ENCODE measurements around the gene PCYT1A.
"Not testable (repeated sequence)": the region's sequence is repeated elsewhere in the genome, so short reads cannot be mapped to it uniquely, and the experiment has no call there.

Gene PCYT1A

GRCh38 chr3:196317687-196318467, 30.4 kb upstream of the PCYT1A start, which contains the start of gene DYNLT2B:
DYNLT2B (minus strand) TSS chr3:196318240; CDS start chr3:196318152, 88 bp downstream.
- Histone ChIP-seq H3K4me1 (ENCODE audit: insufficient read depth, low read length) (peaks cover 22% of the 10 kb centered on the region), H3K9me3 (ENCODE audit: insufficient read depth, low read length, severe bottlenecking) (no peaks in the 10 kb centered on the region), H3K36me3 (ENCODE audit: insufficient read depth, low read length) (peaks cover 10% of the 10 kb centered on the region), H3K27ac (ENCODE audit: low read length) (peak within 1 kb of the TSS; percentile 84), H3K4me2 (ENCODE audit: insufficient read depth, low read length) (peak within 1 kb of the TSS; percentile 71), H3K79me2 (ENCODE audit: insufficient read depth, low read length) (peaks cover 21% of the 10 kb centered on the region), H3K4me3 (ENCODE audit: low read depth in 1 of 2, low read length in 2 of 2) (peak within 1 kb of the TSS; percentile 36 to 87), H2AFZ (ENCODE audit: low read depth, low read length) (peak within 1 kb of the TSS; percentile 85), H3K9ac (ENCODE audit: low read depth, low read length) (peak within 1 kb of the TSS; percentile 84), H4K20me1 (ENCODE audit: insufficient read depth, low read length) (no peaks in the 10 kb centered on the region), H3K27me3 (ENCODE audit: insufficient read depth, low read length, poor library complexity) (no peaks in the 10 kb centered on the region)
- TF ChIP-seq EZH2 (IDR thresholded peaks at IDR 0.05; ENCODE audit: borderline replicate concordance, low read depth, low read length, severe bottlenecking), result no peak
- TF ChIP-seq CTCF (IDR thresholded peaks at IDR 0.05; ENCODE audit: borderline replicate concordance, extremely low read depth, low read length, poor library complexity, severe bottlenecking), result peak; percentile 31
- ATAC-seq (ENCODE audit: insufficient read depth, low read depth) (peak; percentile 89), DNase-seq (peak; percentile 89)

- not testable (repeated sequence) for H4K20me1 ChIP-seq (ENCODE audit: insufficient read depth, low read length); ATAC-seq (ENCODE audit: insufficient read depth, low read depth); H3K36me3 ChIP-seq (ENCODE audit: insufficient read depth, low read length); H3K27me3 ChIP-seq (ENCODE audit: insufficient read depth, low read length, poor library complexity); H3K9me3 ChIP-seq (ENCODE audit: insufficient read depth, low read length, severe bottlenecking); DNase-seq
- peak overlapping the region; percentile 84 for H3K27ac ChIP-seq (ENCODE audit: low read length)
- peak overlapping the region; percentile 85 for H2AFZ ChIP-seq (ENCODE audit: low read depth, low read length)
- H3K4me1 ChIP-seq (ENCODE audit: insufficient read depth, low read length), result peaks cover 22% of the 10 kb centered on the region
- H3K79me2 ChIP-seq (ENCODE audit: insufficient read depth, low read length), result peaks cover 21% of the 10 kb centered on the region
- peak overlapping the region; percentile 36 to 87; a peak in 3 of 4 replicates for H3K4me3 ChIP-seq (ENCODE audit: low read depth in 1 of 2, low read length in 2 of 2)
- peak overlapping the region; percentile 71 for H3K4me2 ChIP-seq (ENCODE audit: insufficient read depth, low read length)
- H3K9ac ChIP-seq (ENCODE audit: low read depth, low read length), result peak overlapping the region; percentile 84
Observed at GRCh38 chr3:196316799-196317686, 29.5 kb upstream of the PCYT1A start.

GRCh38 chr3:196315821-196316220, 28.3 kb upstream of the PCYT1A start:
- Histone ChIP-seq H3K36me3 (ENCODE audit: insufficient read depth, low read length) (peaks cover 10% of the 10 kb centered on the region), H3K9me3 (ENCODE audit: insufficient read depth, low read length, severe bottlenecking) (no peaks in the 10 kb centered on the region), H3K4me1 (ENCODE audit: insufficient read depth, low read length) (peaks cover 22% of the 10 kb centered on the region), H3K27me3 (ENCODE audit: insufficient read depth, low read length, poor library complexity) (no peaks in the 10 kb centered on the region), H2AFZ (ENCODE audit: low read depth, low read length) (no peak overlapping the region), H3K27ac (ENCODE audit: low read length) (no peak overlapping the region), H3K4me3 (ENCODE audit: low read depth in 1 of 2, low read length in 2 of 2) (no peak overlapping the region), H4K20me1 (ENCODE audit: insufficient read depth, low read length) (no peaks in the 10 kb centered on the region), H3K4me2 (ENCODE audit: insufficient read depth, low read length) (peak overlapping the region; percentile 5; the same call in 1 of the 2 replicates), H3K79me2 (ENCODE audit: insufficient read depth, low read length) (peaks cover 21% of the 10 kb centered on the region), H3K9ac (ENCODE audit: low read depth, low read length) (no peak overlapping the region)
- DNase-seq (no peak), ATAC-seq (ENCODE audit: insufficient read depth, low read depth) (no peak)
- TF ChIP-seq CTCF (IDR thresholded peaks at IDR 0.05; ENCODE audit: borderline replicate concordance, extremely low read depth, low read length, poor library complexity, severe bottlenecking) (no peak), EZH2 (IDR thresholded peaks at IDR 0.05; ENCODE audit: borderline replicate concordance, low read depth, low read length, severe bottlenecking) (no peak)

DNA sequence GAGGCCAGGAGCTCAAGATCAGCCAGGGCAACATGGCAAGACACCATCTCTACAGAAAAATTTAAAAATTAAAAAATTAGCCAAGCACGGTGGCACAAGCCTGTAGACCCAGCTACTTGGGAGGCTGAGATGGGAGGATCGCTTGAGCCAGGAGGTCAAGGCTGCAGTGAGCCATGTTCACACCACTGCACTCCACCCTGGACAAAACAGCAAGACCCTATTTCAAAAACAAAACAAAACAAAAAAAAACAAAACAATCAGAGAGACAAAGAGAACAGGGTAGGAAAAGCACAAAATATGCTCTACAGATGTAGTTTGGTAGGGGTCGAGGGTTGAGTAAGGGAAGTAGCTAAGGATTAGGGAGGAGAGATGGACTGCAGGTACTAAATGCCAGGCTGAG, 27.1 kb upstream of the PCYT1A start:
- TF ChIP-seq EZH2 (IDR thresholded peaks at IDR 0.05; ENCODE audit: borderline replicate concordance, low read depth, low read length, severe bottlenecking), result no peak
- no peak for TF ChIP-seq CTCF (IDR thresholded peaks at IDR 0.05; ENCODE audit: borderline replicate concordance, extremely low read depth, low read length, poor library complexity, severe bottlenecking)
- Histone ChIP-seq H3K36me3 (ENCODE audit: insufficient read depth, low read length) (peaks cover 10% of the 10 kb centered on the region), H3K4me3 (ENCODE audit: low read depth in 1 of 2, low read length in 2 of 2) (no peak overlapping the region), H3K9ac (ENCODE audit: low read depth, low read length) (no peak overlapping the region), H2AFZ (ENCODE audit: low read depth, low read length) (no peak overlapping the region), H4K20me1 (ENCODE audit: insufficient read depth, low read length) (no peaks in the 10 kb centered on the region), H3K4me1 (ENCODE audit: insufficient read depth, low read length) (peaks cover 22% of the 10 kb centered on the region), H3K27me3 (ENCODE audit: insufficient read depth, low read length, poor library complexity) (no peaks in the 10 kb centered on the region), H3K79me2 (ENCODE audit: insufficient read depth, low read length) (peaks cover 21% of the 10 kb centered on the region), H3K27ac (ENCODE audit: low read length) (no peak overlapping the region), H3K9me3 (ENCODE audit: insufficient read depth, low read length, severe bottlenecking) (no peaks in the 10 kb centered on the region), H3K4me2 (ENCODE audit: insufficient read depth, low read length) (no peak overlapping the region)
- no peak for ATAC-seq (ENCODE audit: insufficient read depth, low read depth)
- no peak for DNase-seq

- not testable (repeated sequence) for H2AFZ ChIP-seq (ENCODE audit: low read depth, low read length); DNase-seq; H3K27ac ChIP-seq (ENCODE audit: low read length); H4K20me1 ChIP-seq (ENCODE audit: insufficient read depth, low read length); H3K27me3 ChIP-seq (ENCODE audit: insufficient read depth, low read length, poor library complexity); ATAC-seq (ENCODE audit: insufficient read depth, low read depth); H3K9ac ChIP-seq (ENCODE audit: low read depth, low read length); H3K4me3 ChIP-seq (ENCODE audit: low read depth in 1 of 2, low read length in 2 of 2); H3K9me3 ChIP-seq (ENCODE audit: insufficient read depth, low read length, severe bottlenecking); H3K4me2 ChIP-seq (ENCODE audit: insufficient read depth, low read length); H3K36me3 ChIP-seq (ENCODE audit: insufficient read depth, low read length)
- Histone ChIP-seq H3K4me1 (ENCODE audit: insufficient read depth, low read length) (peaks cover 18% of the 10 kb centered on the region), H3K79me2 (ENCODE audit: insufficient read depth, low read length) (peaks cover 21% of the 10 kb centered on the region)
Observed at GRCh38 chr3:196314086-196314485, 26.6 kb upstream of the PCYT1A start.

All from DND-41 (cell line).